Measurements from ENCODE around the gene FLNC. TPM values are rescaled to one million over a fixed set of nuclear protein-coding genes. Genes with fewer than 3 reads are reported as not detected.

Gene FLNC
- 218 TPM for polyA plus RNA-seq (2013, experiment 1 of 2; ENCODE audit: insufficient read length)
- 217 TPM for polyA plus RNA-seq (2013, experiment 2 of 2; ENCODE audit: insufficient read length)

- peak; percentile 85 for DNase-seq
Observed at GRCh38 chr7:128830231-128831177, at the start of gene FLNC. Gene FLNC, plus strand, starts transcription at chr7:128830406. Its CDS starts 232 bp downstream, at chr7:128830638.

- peak; percentile 89 for DNase-seq
Observed at GRCh38 chr7:128781126-128781525, 49.1 kb upstream of the FLNC start.

DNA sequence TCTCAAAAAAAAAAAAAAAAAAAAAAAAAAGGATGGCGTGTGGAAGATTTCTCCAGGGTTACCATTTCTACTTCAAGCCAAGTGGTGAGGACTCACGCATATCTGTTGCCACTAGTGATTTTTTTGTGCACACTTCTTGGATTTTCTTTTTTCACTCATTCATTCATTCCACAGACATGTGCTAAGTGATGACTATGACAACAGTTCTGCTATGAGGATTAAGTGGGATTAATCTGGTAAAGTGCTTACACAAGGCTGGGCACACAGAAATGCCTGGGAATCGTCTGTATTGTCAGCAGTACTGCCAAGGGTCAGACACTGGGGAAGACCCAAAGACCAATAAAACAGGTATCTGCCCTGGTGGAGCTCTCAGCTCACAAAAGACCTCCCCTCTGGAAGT, 48.4 kb upstream of the FLNC start:
- DNase-seq = peak; percentile 3

DNA sequence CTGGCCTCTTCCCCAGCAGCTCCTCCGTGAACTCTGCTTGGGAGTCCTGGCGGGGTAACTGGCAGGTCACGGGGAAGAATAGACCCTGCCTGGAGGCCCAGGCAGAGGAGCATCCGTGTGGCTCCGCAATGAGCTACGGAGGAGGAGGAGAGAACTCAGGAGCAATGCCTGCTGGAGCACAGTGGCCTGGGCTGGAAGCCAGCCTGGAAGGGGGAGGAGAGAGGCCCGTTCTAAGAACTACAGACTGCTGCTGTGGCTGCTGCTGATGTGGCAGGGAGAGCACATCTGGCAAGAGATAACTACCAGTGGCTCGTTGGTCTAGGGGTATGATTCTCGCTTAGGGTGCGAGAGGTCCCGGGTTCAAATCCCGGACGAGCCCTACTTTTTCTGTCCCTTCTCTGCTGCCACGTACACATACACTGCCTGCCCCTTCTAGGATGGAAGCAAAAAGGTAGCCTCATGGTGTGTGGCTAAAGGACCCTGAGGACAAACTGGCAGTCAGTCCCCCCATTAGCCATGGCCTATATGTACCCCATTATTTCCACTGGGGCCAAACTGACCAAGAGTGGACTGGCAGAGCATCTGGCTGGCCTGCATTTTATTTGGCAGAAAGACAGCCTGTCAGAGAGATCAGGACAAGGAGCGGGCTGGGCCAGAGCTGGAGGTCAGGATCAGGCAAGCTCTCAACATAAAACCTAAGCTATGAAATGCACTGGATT, 46.9 kb upstream of the FLNC start:
- DNase-seq = peak; percentile 93

DNA sequence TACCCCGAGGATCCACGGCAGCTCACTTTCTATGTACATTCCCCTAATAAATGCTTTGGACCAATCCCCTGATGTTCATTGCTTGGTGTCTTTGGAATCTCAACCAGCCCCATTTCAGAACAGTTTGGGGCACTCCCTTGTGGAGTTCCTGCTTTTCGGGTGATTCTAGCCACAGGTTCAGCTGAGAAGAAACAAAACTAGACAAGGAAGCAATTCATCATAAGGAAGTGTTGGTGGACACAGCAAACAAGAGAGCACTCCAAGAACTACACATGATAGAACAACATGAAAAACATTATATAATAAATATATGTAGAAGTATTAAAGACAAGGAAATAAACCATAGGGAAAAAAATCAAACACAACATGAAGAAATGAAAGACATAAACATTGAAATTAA, 44.5 kb upstream of the FLNC start:
- no peak for DNase-seq

DNA sequence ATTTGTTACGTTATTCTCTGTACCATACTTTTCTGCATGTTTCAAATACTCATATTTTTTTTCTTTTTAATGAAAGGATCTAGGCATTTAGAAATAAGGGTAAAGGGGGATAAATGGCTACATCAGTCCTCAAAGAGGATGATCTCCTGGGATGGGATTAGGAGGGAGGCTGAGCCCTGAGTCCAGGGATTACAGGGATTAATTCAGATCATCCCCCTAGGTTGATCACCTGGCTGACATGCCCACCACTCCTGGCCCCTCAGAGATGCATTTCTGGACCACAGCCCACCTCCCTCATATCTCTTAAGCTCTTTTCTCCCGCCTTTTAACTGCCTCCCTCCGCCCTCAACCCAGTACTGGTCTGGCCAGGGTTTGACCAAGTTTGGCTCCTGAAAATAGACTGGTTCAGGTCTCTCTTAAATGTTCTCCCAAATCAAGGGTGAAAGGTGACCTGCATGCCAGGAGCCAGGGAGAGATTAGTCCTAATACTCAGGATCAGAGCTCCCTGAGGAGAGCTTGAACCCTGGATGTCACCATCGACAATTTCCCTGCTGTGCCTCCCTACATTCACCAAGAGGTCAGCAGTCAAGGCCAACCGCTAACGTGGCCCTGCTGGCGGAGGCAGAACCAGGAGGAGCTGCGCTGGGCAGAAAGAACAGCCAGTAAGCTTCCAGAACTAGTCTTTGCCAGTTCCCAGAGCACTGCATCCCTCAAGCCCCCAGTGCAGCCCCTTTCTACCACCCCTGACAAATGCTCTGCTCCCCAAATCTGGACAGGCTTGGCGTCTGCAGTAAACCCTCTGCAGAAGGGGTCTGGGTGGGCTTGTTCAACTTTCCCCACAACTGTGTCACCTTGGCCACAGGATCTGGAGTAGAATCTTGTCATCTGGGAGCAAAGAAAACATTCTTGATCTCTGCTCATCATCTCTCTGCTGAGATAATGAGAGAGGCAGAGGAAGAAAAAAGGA, 41.5 kb upstream of the FLNC start:
- no peak for DNase-seq

GRCh38 chr7:128790315-128791041, 39.7 kb upstream of the FLNC start:
- no peak for DNase-seq

- peak; percentile 65 for DNase-seq
Observed at GRCh38 chr7:128791121-128791971, 38.9 kb upstream of the FLNC start, which contains the start of gene CCDC136. Gene CCDC136, plus strand, starts transcription at chr7:128791968. Its CDS starts 444 bp downstream, at chr7:128792412.

DNA sequence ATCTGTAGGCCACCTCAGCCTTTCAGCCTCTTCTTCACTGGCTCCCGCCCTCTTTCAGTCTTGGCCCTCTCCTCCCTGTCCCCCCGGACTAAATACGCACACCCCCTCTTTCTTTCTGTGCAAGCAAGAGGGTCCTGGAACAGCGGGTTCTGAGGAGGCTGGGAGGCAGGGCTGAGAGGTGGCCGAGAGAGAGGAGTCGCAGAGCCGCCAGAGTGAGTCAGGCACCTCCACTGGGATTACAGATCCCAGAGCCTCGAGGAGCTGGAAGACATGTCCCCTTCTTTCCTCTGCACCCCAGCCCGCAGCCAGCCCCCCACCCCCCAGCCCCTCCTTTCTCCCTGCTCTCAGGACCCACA, 38.3 kb upstream of the FLNC start:
- no peak for DNase-seq

GRCh38 chr7:128792471-128793180, 37.6 kb upstream of the FLNC start:
- no peak for DNase-seq

- DNase-seq = no peak
Observed at GRCh38 chr7:128793181-128793547, 37.0 kb upstream of the FLNC start.

- DNase-seq = no peak
Observed at GRCh38 chr7:128794020-128794419, 36.2 kb upstream of the FLNC start.

GRCh38 chr7:128794436-128794835, 35.8 kb upstream of the FLNC start:
- no peak for DNase-seq

- DNase-seq = no peak
Observed at GRCh38 chr7:128795129-128795528, 35.1 kb upstream of the FLNC start.

DNA sequence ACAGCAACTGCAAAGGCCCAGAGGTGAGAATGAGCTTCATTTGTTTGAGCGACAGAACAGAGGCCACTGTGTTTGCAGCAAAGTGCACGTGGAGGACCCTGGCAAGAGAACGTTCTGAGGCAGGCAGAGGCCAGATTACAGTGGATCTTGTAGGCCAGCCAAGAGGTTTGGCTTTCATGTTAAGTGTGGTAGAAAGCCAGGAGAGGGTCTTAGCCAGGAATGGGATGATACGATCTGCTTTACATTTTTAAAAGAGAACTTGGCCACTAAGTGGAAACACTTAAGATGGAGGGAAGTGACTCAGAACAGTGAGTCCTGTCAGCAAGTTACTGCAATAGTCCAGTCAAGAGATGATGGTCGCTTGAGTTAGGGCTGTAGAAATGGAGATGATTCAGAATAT, 33.9 kb upstream of the FLNC start:
- DNase-seq = peak; percentile 83

DNA sequence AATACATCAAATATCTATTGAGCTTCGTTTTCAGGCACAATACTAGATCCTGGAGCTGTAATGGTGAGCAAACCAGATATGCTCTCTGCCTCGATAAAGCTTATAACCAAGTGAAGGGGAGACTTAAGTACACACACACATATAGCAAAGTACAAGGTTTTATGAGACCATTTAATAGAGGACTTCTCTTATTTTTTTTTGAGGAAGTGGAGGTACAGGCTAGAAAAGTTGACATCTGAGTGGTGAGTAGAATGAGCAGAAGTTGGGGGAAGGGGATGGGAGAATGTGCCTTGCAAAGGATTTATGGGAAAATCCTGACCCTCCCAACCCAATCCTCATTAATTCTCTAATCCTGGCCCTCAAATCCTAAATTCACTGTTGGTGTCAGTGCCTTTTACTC, 30.8 kb upstream of the FLNC start:
- no peak for DNase-seq

GRCh38 chr7:128800567-128800966, 29.6 kb upstream of the FLNC start:
- DNase-seq = no peak

DNA sequence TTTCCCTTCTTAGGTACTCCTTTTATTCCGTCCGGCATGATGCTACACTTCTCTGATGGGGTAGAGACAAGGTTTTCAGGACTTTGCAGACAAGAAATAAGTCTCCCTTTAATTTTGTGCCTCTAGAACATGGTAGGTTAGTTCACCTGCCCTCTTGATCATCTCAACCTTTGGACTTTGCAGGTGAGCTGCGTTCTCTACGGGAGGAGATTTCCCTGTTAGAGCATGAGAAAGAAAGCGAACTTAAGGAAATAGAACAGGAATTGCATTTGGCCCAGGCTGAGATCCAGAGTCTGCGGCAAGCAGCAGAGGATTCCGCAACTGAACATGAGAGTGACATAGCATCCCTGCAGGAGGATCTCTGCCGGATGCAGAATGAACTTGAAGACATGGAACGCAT, 29.2 kb upstream of the FLNC start:
- no peak for DNase-seq

GRCh38 chr7:128801667-128802418, 28.4 kb upstream of the FLNC start:
- no peak for DNase-seq

All from fibroblast of skin of abdomen (primary cell).